NAMALWA (cell line): ENCODE data around the gene HSD17B3.
"Not testable (repeated sequence)": the region's sequence is repeated elsewhere in the genome, so short reads cannot be mapped to it uniquely, and the experiment has no call there.

Experiments
- DNase-seq: peaks from one replicate; pipeline ENCODE4 v3.0.0-alpha.2; 2015; ENCODE audit warnings: low spot score

Gene HSD17B3

GRCh38 chr9:96193236-96193755 is 108.7 kb downstream of the HSD17B3 start:
- no peak for DNase-seq

GRCh38 chr9:96192710-96193109 is 109.3 kb downstream of the HSD17B3 start:
- DNase-seq: no peak

GRCh38 chr9:96189995-96190394 is 112.0 kb downstream of the HSD17B3 start:
- DNase-seq: no peak

- not testable (repeated sequence) for DNase-seq
Measured at GRCh38 chr9:96189581-96189980, 112.4 kb downstream of the HSD17B3 start.

GRCh38 chr9:96188571-96188970 is 113.4 kb downstream of the HSD17B3 start:
- no peak for DNase-seq

GRCh38 chr9:96187151-96187555 is 114.8 kb downstream of the HSD17B3 start:
- no peak for DNase-seq

GRCh38 chr9:96186591-96187011 is 115.4 kb downstream of the HSD17B3 start:
- no peak for DNase-seq

- no peak for DNase-seq
Measured at GRCh38 chr9:96185518-96186156, 116.3 kb downstream of the HSD17B3 start.
